ENCODE measurements around the gene PQBP1. TPM values are rescaled to one million over a fixed set of nuclear protein-coding genes. Genes with fewer than 3 reads are reported as not detected.

PQBP1 gene
- total and polyA plus RNA-seq, 2 donors = 81.0 to 86.0 TPM

GRCh38 chrX:48904180-48904579 is 6.5 kb downstream of the PQBP1 start:
- H3K9me3 ChIP-seq (ENCODE audit: control insufficient read depth in 2 of 2, insufficient read depth in 1 of 2, low read length in 1 of 2) = peaks cover 0 to 4% of the 10 kb centered on the region in 2 donors
- H3K4me3 ChIP-seq (ENCODE audit: low read length in 2 of 2) = no peak overlapping the region
- no peak for DNase-seq (ENCODE audit: low read depth in 6 of 9, low spot score in 9 of 9)
- H3K27ac ChIP-seq (ENCODE audit: low read depth in 1 of 2, low read length in 1 of 2) = no peak overlapping the region
- no peaks in the 10 kb centered on the region for H3K27me3 ChIP-seq (ENCODE audit: control insufficient read depth in 2 of 2, insufficient read depth in 1 of 2, low read length in 1 of 2)
- peaks cover 32 to 46% of the 10 kb centered on the region in 2 donors for H3K36me3 ChIP-seq (ENCODE audit: control insufficient read depth in 2 of 2, insufficient read depth in 2 of 2, low read length in 1 of 2)
- 93% methylated on average over 8 of the region's 8 CpGs for WGBS
- peaks cover 0 to under 1% of the 10 kb centered on the region in 2 donors for H3K4me1 ChIP-seq (ENCODE audit: control insufficient read depth in 2 of 2, insufficient read depth in 2 of 2, low read length in 2 of 2)

- H3K27ac ChIP-seq (ENCODE audit: low read depth in 1 of 2, low read length in 1 of 2) = no peak overlapping the region
- peaks cover 0 to 4% of the 10 kb centered on the region in 2 donors for H3K9me3 ChIP-seq (ENCODE audit: control insufficient read depth in 2 of 2, insufficient read depth in 1 of 2, low read length in 1 of 2)
- H3K4me1 ChIP-seq (ENCODE audit: control insufficient read depth in 2 of 2, insufficient read depth in 2 of 2, low read length in 2 of 2) = no peaks in the 10 kb centered on the region
- H3K27me3 ChIP-seq (ENCODE audit: control insufficient read depth in 2 of 2, insufficient read depth in 1 of 2, low read length in 1 of 2) = no peaks in the 10 kb centered on the region
- peaks cover 32 to 46% of the 10 kb centered on the region in 2 donors for H3K36me3 ChIP-seq (ENCODE audit: control insufficient read depth in 2 of 2, insufficient read depth in 2 of 2, low read length in 1 of 2)
- DNase-seq (ENCODE audit: low read depth in 6 of 9, low spot score in 9 of 9) = no peak
- 97% methylated on average over 14 of the region's 14 CpGs for WGBS
- no peak overlapping the region for H3K4me3 ChIP-seq (ENCODE audit: low read length in 2 of 2)
Observed at GRCh38 chrX:48904626-48905025, 6.9 kb downstream of the PQBP1 start.

GRCh38 chrX:48905090-48905790 is 7.5 kb downstream of the PQBP1 start:
- 97% methylated on average over 20 of the region's 20 CpGs for WGBS
- H3K27me3 ChIP-seq (ENCODE audit: control insufficient read depth in 2 of 2, insufficient read depth in 1 of 2, low read length in 1 of 2) = no peaks in the 10 kb centered on the region
- no peak for DNase-seq (ENCODE audit: low read depth in 6 of 9, low spot score in 9 of 9)

GRCh38 chrX:48908600-48908999 is 10.9 kb downstream of the PQBP1 start:
- no peak for DNase-seq (ENCODE audit: low read depth in 6 of 9, low spot score in 9 of 9)
- peaks cover 19 to 23% of the 10 kb centered on the region in 2 donors for H3K36me3 ChIP-seq (ENCODE audit: control insufficient read depth in 2 of 2, insufficient read depth in 2 of 2, low read length in 1 of 2)
- no peaks in the 10 kb centered on the region for H3K27me3 ChIP-seq (ENCODE audit: control insufficient read depth in 2 of 2, insufficient read depth in 1 of 2, low read length in 1 of 2)
- no peaks in the 10 kb centered on the region for H3K9me3 ChIP-seq (ENCODE audit: control insufficient read depth in 2 of 2, insufficient read depth in 1 of 2, low read length in 1 of 2)
- no peak overlapping the region for H3K4me3 ChIP-seq (ENCODE audit: low read length in 2 of 2)
- no peak overlapping the region for H3K27ac ChIP-seq (ENCODE audit: low read depth in 1 of 2, low read length in 1 of 2)
- peaks cover 4 to 13% of the 10 kb centered on the region in 2 donors for H3K4me1 ChIP-seq (ENCODE audit: control insufficient read depth in 2 of 2, insufficient read depth in 2 of 2, low read length in 2 of 2)
- WGBS = 97% methylated on average over 1 of the region's 1 CpG

More at GRCh38 chrX:48905090-48905790, 7.5 kb downstream of the PQBP1 start:
- no peak overlapping the region for H3K27ac ChIP-seq (ENCODE audit: low read depth in 1 of 2, low read length in 1 of 2)
- peaks cover 0 to 4% of the 10 kb centered on the region in 2 donors for H3K9me3 ChIP-seq (ENCODE audit: control insufficient read depth in 2 of 2, insufficient read depth in 1 of 2, low read length in 1 of 2)
- peaks cover 32 to 46% of the 10 kb centered on the region in 2 donors for H3K36me3 ChIP-seq (ENCODE audit: control insufficient read depth in 2 of 2, insufficient read depth in 2 of 2, low read length in 1 of 2)
- no peak overlapping the region for H3K4me3 ChIP-seq (ENCODE audit: low read length in 2 of 2)
- H3K4me1 ChIP-seq (ENCODE audit: control insufficient read depth in 2 of 2, insufficient read depth in 2 of 2, low read length in 2 of 2) = no peaks in the 10 kb centered on the region

GRCh38 chrX:48909703-48910294 is 12.1 kb downstream of the PQBP1 start:
- 95% methylated on average over 17 of the region's 17 CpGs for WGBS
- H3K36me3 ChIP-seq (ENCODE audit: control insufficient read depth in 2 of 2, insufficient read depth in 2 of 2, low read length in 1 of 2) = peaks cover 23 to 27% of the 10 kb centered on the region in 2 donors
- no peak overlapping the region for H3K27ac ChIP-seq (ENCODE audit: low read depth in 1 of 2, low read length in 1 of 2)

GRCh38 chrX:48910926-48911411 is 13.2 kb downstream of the PQBP1 start:
- Histone ChIP-seq H3K27me3 (ENCODE audit: control insufficient read depth in 2 of 2, insufficient read depth in 1 of 2, low read length in 1 of 2) (no peaks in the 10 kb centered on the region), H3K36me3 (ENCODE audit: control insufficient read depth in 2 of 2, insufficient read depth in 2 of 2, low read length in 1 of 2) (peaks cover 20 to 36% of the 10 kb centered on the region in 2 donors), H3K4me1 (ENCODE audit: control insufficient read depth in 2 of 2, insufficient read depth in 2 of 2, low read length in 2 of 2) (peaks cover 7 to 21% of the 10 kb centered on the region in 2 donors), H3K27ac (ENCODE audit: low read depth in 1 of 2, low read length in 1 of 2) (peak overlapping the region; percentile 77 to 89), H3K9me3 (ENCODE audit: control insufficient read depth in 2 of 2, insufficient read depth in 1 of 2, low read length in 1 of 2) (no peaks in the 10 kb centered on the region), H3K4me3 (ENCODE audit: low read length in 2 of 2) (peak overlapping the region; percentile 72 to 78)
- no peak for DNase-seq (ENCODE audit: low read depth in 6 of 9, low spot score in 9 of 9)
- WGBS = under 1% methylated on average over 12 of the region's 12 CpGs

More at GRCh38 chrX:48909703-48910294, 12.1 kb downstream of the PQBP1 start:
- Histone ChIP-seq H3K4me1 (ENCODE audit: control insufficient read depth in 2 of 2, insufficient read depth in 2 of 2, low read length in 2 of 2) (peaks cover 4 to 18% of the 10 kb centered on the region in 2 donors), H3K27me3 (ENCODE audit: control insufficient read depth in 2 of 2, insufficient read depth in 1 of 2, low read length in 1 of 2) (no peaks in the 10 kb centered on the region), H3K9me3 (ENCODE audit: control insufficient read depth in 2 of 2, insufficient read depth in 1 of 2, low read length in 1 of 2) (no peaks in the 10 kb centered on the region), H3K4me3 (ENCODE audit: low read length in 2 of 2) (no peak overlapping the region)
- no peak for DNase-seq (ENCODE audit: low read depth in 6 of 9, low spot score in 9 of 9)

- peak within 1 kb of the TSS; percentile 77 to 89 for H3K27ac ChIP-seq (ENCODE audit: low read depth in 1 of 2, low read length in 1 of 2)
- H3K9me3 ChIP-seq (ENCODE audit: control insufficient read depth in 2 of 2, insufficient read depth in 1 of 2, low read length in 1 of 2) = no peaks in the 10 kb centered on the region
- H3K4me1 ChIP-seq (ENCODE audit: control insufficient read depth in 2 of 2, insufficient read depth in 2 of 2, low read length in 2 of 2) = peaks cover 7 to 24% of the 10 kb centered on the region in 2 donors
- peak in 6 of 9 donors; percentile 65 to 88 (median 74) for DNase-seq (ENCODE audit: low read depth in 6 of 9, low spot score in 9 of 9)
- H3K36me3 ChIP-seq (ENCODE audit: control insufficient read depth in 2 of 2, insufficient read depth in 2 of 2, low read length in 1 of 2) = peaks cover 20 to 29% of the 10 kb centered on the region in 2 donors
- no peaks in the 10 kb centered on the region for H3K27me3 ChIP-seq (ENCODE audit: control insufficient read depth in 2 of 2, insufficient read depth in 1 of 2, low read length in 1 of 2)
- peak within 1 kb of the TSS; percentile 72 to 78 for H3K4me3 ChIP-seq (ENCODE audit: low read length in 2 of 2)
- WGBS = under 1% methylated on average over 60 of the region's 60 CpGs
Observed at GRCh38 chrX:48911412-48912182, 13.9 kb downstream of the PQBP1 start, which contains the start of gene SLC35A2. TSS of gene SLC35A2 (minus strand) at chrX:48911646. CDS start at chrX:48911636, 10 bp downstream.

GRCh38 chrX:48913605-48914366 is 16.1 kb downstream of the PQBP1 start:
- WGBS = 98% methylated on average over 5 of the region's 5 CpGs
- Histone ChIP-seq H3K4me1 (ENCODE audit: control insufficient read depth in 2 of 2, insufficient read depth in 2 of 2, low read length in 2 of 2) (peaks cover 10 to 36% of the 10 kb centered on the region in 2 donors), H3K4me3 (ENCODE audit: low read length in 2 of 2) (no peak overlapping the region), H3K9me3 (ENCODE audit: control insufficient read depth in 2 of 2, insufficient read depth in 1 of 2, low read length in 1 of 2) (peaks cover 0 to 5% of the 10 kb centered on the region in 2 donors), H3K36me3 (ENCODE audit: control insufficient read depth in 2 of 2, insufficient read depth in 2 of 2, low read length in 1 of 2) (peaks cover 20 to 30% of the 10 kb centered on the region in 2 donors), H3K27ac (ENCODE audit: low read depth in 1 of 2, low read length in 1 of 2) (no peak overlapping the region), H3K27me3 (ENCODE audit: control insufficient read depth in 2 of 2, insufficient read depth in 1 of 2, low read length in 1 of 2) (no peaks in the 10 kb centered on the region)
- no peak for DNase-seq (ENCODE audit: low read depth in 6 of 9, low spot score in 9 of 9)

All from thymus (tissue), 11 donors.